Adrenal gland (tissue), 5 donors: ENCODE measurements around the gene MTOR.

Source experiments
- POLR2A ChIP-seq, 2 donors: fragments of 450-650 bp; IDR thresholded peaks; one replicate each; pipeline ENCODE4 v1.6.1; 2017; ENCODE audit warnings: antibody characterized with exemption in 2 of 2, mild to moderate bottlenecking in 2 of 2, moderate library complexity in 1 of 2
- TF ChIP-seq, protein P1 (sequence below), 6 experiments: fragments of 450-650 bp in 4 of 6; fragments of 200-600 bp in 2 of 6; sonication (generic) in 1 of 6; IDR thresholded peaks; 1 replicate in 5 of 6; 2 replicates in 1 of 6; pipeline versions ENCODE4 v1.5.1 to v1.8.0; 2016 to 2021; ENCODE audit warnings: antibody characterized with exemption in 6 of 6, mild to moderate bottlenecking in 2 of 6, moderate library complexity in 1 of 6
- donor health status: DM: no; HTN: no; CAD: no.

GRCh38 chr1:11152755-11153154, 109.6 kb downstream of the MTOR start:
- TF ChIP-seq POLR2A (IDR thresholded peaks at IDR 0.05): no peak
- TF ChIP-seq, protein P1, sequence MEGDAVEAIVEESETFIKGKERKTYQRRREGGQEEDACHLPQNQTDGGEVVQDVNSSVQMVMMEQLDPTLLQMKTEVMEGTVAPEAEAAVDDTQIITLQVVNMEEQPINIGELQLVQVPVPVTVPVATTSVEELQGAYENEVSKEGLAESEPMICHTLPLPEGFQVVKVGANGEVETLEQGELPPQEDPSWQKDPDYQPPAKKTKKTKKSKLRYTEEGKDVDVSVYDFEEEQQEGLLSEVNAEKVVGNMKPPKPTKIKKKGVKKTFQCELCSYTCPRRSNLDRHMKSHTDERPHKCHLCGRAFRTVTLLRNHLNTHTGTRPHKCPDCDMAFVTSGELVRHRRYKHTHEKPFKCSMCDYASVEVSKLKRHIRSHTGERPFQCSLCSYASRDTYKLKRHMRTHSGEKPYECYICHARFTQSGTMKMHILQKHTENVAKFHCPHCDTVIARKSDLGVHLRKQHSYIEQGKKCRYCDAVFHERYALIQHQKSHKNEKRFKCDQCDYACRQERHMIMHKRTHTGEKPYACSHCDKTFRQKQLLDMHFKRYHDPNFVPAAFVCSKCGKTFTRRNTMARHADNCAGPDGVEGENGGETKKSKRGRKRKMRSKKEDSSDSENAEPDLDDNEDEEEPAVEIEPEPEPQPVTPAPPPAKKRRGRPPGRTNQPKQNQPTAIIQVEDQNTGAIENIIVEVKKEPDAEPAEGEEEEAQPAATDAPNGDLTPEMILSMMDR (IDR thresholded peaks at IDR 0.05): no peak
